H1 (cell line): ENCODE measurements around the gene LILRA1. TPM values are rescaled to one million over a fixed set of nuclear protein-coding genes. Genes with fewer than 3 reads are reported as not detected.

ENCODE experiments used
- CTCF ChIA-PET: fragments of 300-600 bp; sonication (Branson Sonifier 250); formaldehyde crosslinking; loops from one replicate; lab custom pipeline; 2021; ENCODE audit not compliant: partially characterized antibody; lab: Charles Lee
- POLR2A ChIA-PET: fragments of 300-600 bp; sonication (Branson Sonifier 250); formaldehyde crosslinking; loops from one replicate; lab custom pipeline; 2021; ENCODE audit warnings: inconsistent platforms; ENCODE audit not compliant: partially characterized antibody; lab: Charles Lee
- DNase-seq, 2 experiments: peaks; one replicate each; pipeline versions ENCODE4 v3.0.0 to v3.0.0-alpha.2; 2010 to 2022; ENCODE audit warnings: low spot score in 2 of 2, low read depth in 1 of 2, mixed read lengths in 1 of 2
- FAIRE-seq: peaks from 2 replicates; lab custom pipeline; 2011; peaks lifted over from hg19 to GRCh38; lab: Jason Lieb, UNC
- H2AFZ ChIP-seq: 2 replicates; pipeline ENCODE4 v1.8.1; 2012; ENCODE audit warnings: low read length, inconsistent platforms
- H2AK5ac ChIP-seq: 2 replicates; pipeline ENCODE4 v1.6.1; 2013; ENCODE audit warnings: low read depth, low read length
- H2BK120ac ChIP-seq: replicated peaks from 2 replicates; pipeline ENCODE3; 2013; ENCODE audit warnings: low read depth, low read length, inconsistent platforms
- H2BK12ac ChIP-seq: 2 replicates; pipeline ENCODE4 v1.6.1; 2013; ENCODE audit warnings: low read depth, low read length
- H2BK15ac ChIP-seq: 2 replicates; pipeline ENCODE4 v1.6.1; 2013; ENCODE audit warnings: low read length
- H2BK20ac ChIP-seq: 2 replicates; pipeline ENCODE4 v1.6.1; 2013; ENCODE audit warnings: low read length
- H2BK5ac ChIP-seq: 2 replicates; pipeline ENCODE4 v1.6.1; 2013; ENCODE audit warnings: low read depth, low read length
- H3K14ac ChIP-seq: 2 replicates; pipeline ENCODE4 v1.6.1; 2013; ENCODE audit warnings: inconsistent platforms; ENCODE audit not compliant: insufficient read length
- H3K18ac ChIP-seq: 2 replicates; pipeline ENCODE4 v1.6.1; 2013; ENCODE audit warnings: low read length; ENCODE audit errors: extremely low read depth
- H3K23ac ChIP-seq: 2 replicates; pipeline ENCODE4 v1.6.1; 2013; ENCODE audit warnings: inconsistent platforms; ENCODE audit not compliant: insufficient read length
- H3K23me2 ChIP-seq: 2 replicates; pipeline ENCODE4 v1.6.1; 2013; ENCODE audit warnings: low read depth, low read length
- H3K27ac ChIP-seq: 2 replicates; pipeline ENCODE4 v1.6.1; 2011; ENCODE audit warnings: low read depth, low read length, inconsistent platforms
- H3K27me3 ChIP-seq, 4 experiments: replicated peaks in 1 of 4; 1 replicate in 1 of 4; 2 replicates in 3 of 4; pipeline versions ENCODE4 v1.6.1 to v1.8.1; 2011 to 2013; ENCODE audit warnings: low read length in 3 of 4, mild to moderate bottlenecking in 3 of 4, inconsistent platforms in 2 of 4, mixed read lengths in 2 of 4, moderate library complexity in 1 of 4; ENCODE audit not compliant: control insufficient read depth in 3 of 4, insufficient read depth in 3 of 4; ENCODE audit errors: extremely low read depth in 1 of 4
- H3K36me3 ChIP-seq, 4 experiments: 2 replicates each; pipeline versions ENCODE4 v1.6.1 to v1.8.1; 2011 to 2013; ENCODE audit warnings: mild to moderate bottlenecking in 4 of 4, low read length in 3 of 4, moderate library complexity in 2 of 4, control low read depth in 1 of 4, inconsistent platforms in 1 of 4; ENCODE audit not compliant: insufficient read depth in 4 of 4, control insufficient read depth in 2 of 4
- H3K4ac ChIP-seq: replicated peaks from 2 replicates; pipeline ENCODE3; 2013; ENCODE audit warnings: low read length, low read depth, mixed read lengths, inconsistent platforms; ENCODE audit not compliant: insufficient read length
- H3K4me1 ChIP-seq, 4 experiments: replicated peaks in 1 of 4; 1 replicate in 1 of 4; 2 replicates in 3 of 4; pipeline versions ENCODE4 v1.6.1 to v1.8.1; 2011 to 2013; ENCODE audit warnings: low read length in 3 of 4, inconsistent platforms in 2 of 4, mixed read lengths in 1 of 4; ENCODE audit not compliant: insufficient read depth in 4 of 4, control insufficient read depth in 3 of 4
- H3K4me2 ChIP-seq, 2 experiments: 2 replicates each; pipeline versions ENCODE4 v1.6.1 to v1.8.1; 2011 to 2013; ENCODE audit warnings: low read depth in 2 of 2, low read length in 2 of 2, control low read depth in 1 of 2, inconsistent platforms in 1 of 2, mild to moderate bottlenecking in 1 of 2; ENCODE audit not compliant: insufficient read depth in 1 of 2
- H3K4me3 ChIP-seq, 4 experiments: fragments of 200-600, 300-600 bp in 1 of 4; sonication (generic), shearing (Covaris generic), sonication (Bioruptor Twin) in 1 of 4; 2 replicates each; pipeline versions ENCODE4 v1.5.1 to v1.8.1; 2011 to 2016; ENCODE audit warnings: low read length in 4 of 4, low read depth in 3 of 4, control low read depth in 2 of 4, inconsistent platforms in 2 of 4, mild to moderate bottlenecking in 2 of 4, mixed read lengths in 1 of 4, moderate library complexity in 1 of 4; ENCODE audit not compliant: insufficient read depth in 2 of 4; ENCODE audit errors: extremely low read depth in 1 of 4
- H3K56ac ChIP-seq: replicated peaks from 2 replicates; pipeline ENCODE3; 2013; ENCODE audit warnings: low read depth, mild to moderate bottlenecking, mixed read lengths, low read length, inconsistent platforms; ENCODE audit not compliant: insufficient read length
- H3K79me1 ChIP-seq: 2 replicates; pipeline ENCODE4 v1.6.1; 2013; ENCODE audit warnings: low read depth, low read length, control low read depth
- H3K79me2 ChIP-seq, 2 experiments: 2 replicates each; pipeline versions ENCODE4 v1.6.1 to v1.8.1; 2012 to 2013; ENCODE audit warnings: low read length in 2 of 2, mild to moderate bottlenecking in 2 of 2, inconsistent platforms in 1 of 2; ENCODE audit not compliant: insufficient read depth in 2 of 2, control insufficient read depth in 1 of 2
- H3K9ac ChIP-seq, 4 experiments: replicated peaks in 1 of 4; 1 replicate in 1 of 4; 2 replicates in 3 of 4; pipeline versions ENCODE4 v1.6.1 to v1.8.1; 2011 to 2013; ENCODE audit warnings: low read depth in 3 of 4, low read length in 3 of 4, control low read depth in 2 of 4, mild to moderate bottlenecking in 2 of 4, moderate library complexity in 2 of 4, inconsistent platforms in 1 of 4; ENCODE audit errors: extremely low read depth in 1 of 4
- H3K9me3 ChIP-seq, 2 experiments: 2 replicates each; pipeline versions ENCODE4 v1.6.1 to v1.8.1; 2012 to 2013; ENCODE audit warnings: mild to moderate bottlenecking in 2 of 2, moderate library complexity in 2 of 2, control low read depth in 1 of 2, inconsistent platforms in 1 of 2, low read depth in 1 of 2, low read length in 1 of 2, mixed read lengths in 1 of 2; ENCODE audit not compliant: insufficient read depth in 2 of 2
- H4K20me1 ChIP-seq, 2 experiments: replicated peaks in 1 of 2; 2 replicates each; pipeline versions ENCODE3 to v1.8.1; 2011 to 2013; ENCODE audit warnings: inconsistent platforms in 2 of 2, low read length in 2 of 2, mild to moderate bottlenecking in 1 of 2; ENCODE audit not compliant: insufficient read depth in 2 of 2, control insufficient read depth in 1 of 2
- H4K5ac ChIP-seq: 2 replicates; pipeline ENCODE4 v1.6.1; 2013; ENCODE audit warnings: low read length, low read depth, mixed read lengths, inconsistent platforms; ENCODE audit not compliant: insufficient read length
- H4K8ac ChIP-seq: 2 replicates; pipeline ENCODE4 v1.8.0; 2013; ENCODE audit warnings: mild to moderate bottlenecking, moderate library complexity, low read length, inconsistent platforms; ENCODE audit not compliant: insufficient read depth; ENCODE audit errors: extremely low read depth
- H4K91ac ChIP-seq: replicated peaks from 2 replicates; pipeline ENCODE3; 2013; ENCODE audit warnings: low read length, mixed read lengths, inconsistent platforms; ENCODE audit not compliant: insufficient read length
- ASH2L ChIP-seq: fragments of 200-600, 300-600 bp; sonication (generic); IDR thresholded peaks from one replicate; pipeline ENCODE4 v1.7.1; 2017; ENCODE audit warnings: low read length
- CHD1 ChIP-seq: IDR thresholded peaks from 2 replicates; pipeline ENCODE4 v1.6.1; 2012; ENCODE audit warnings: low read depth, low read length, improper control_type of control experiment
- FOSL1 ChIP-seq: IDR thresholded peaks from 2 replicates; pipeline ENCODE4 v1.6.1; 2011; ENCODE audit warnings: mild to moderate bottlenecking, low read depth, low read length, moderate library complexity; ENCODE audit not compliant: insufficient read depth
- HDAC2 ChIP-seq, 2 experiments: fragments of 300-600 bp in 1 of 2; sonication (generic) in 1 of 2; IDR thresholded peaks; 2 replicates each; pipeline ENCODE4 v1.6.1; 2011 to 2012; ENCODE audit warnings: low read depth in 2 of 2, low read length in 2 of 2, mild to moderate bottlenecking in 2 of 2, moderate library complexity in 2 of 2, borderline replicate concordance in 1 of 2, inconsistent platforms in 1 of 2
- HDAC6 ChIP-seq: IDR thresholded peaks from one replicate; pipeline ENCODE4 v1.7.1; 2012; ENCODE audit warnings: low read depth, mild to moderate bottlenecking, inconsistent platforms, low read length, moderate library complexity
- KDM1A ChIP-seq: fragments of 200-600, 300-600 bp; sonication (generic); IDR thresholded peaks from 2 replicates; pipeline ENCODE4 v1.7.1; 2016; ENCODE audit warnings: mild to moderate bottlenecking, low read length, borderline replicate concordance
- KDM5A ChIP-seq: fragments of 200-600 bp; IDR thresholded peaks from 2 replicates; pipeline ENCODE4 v1.7.1; 2012; ENCODE audit warnings: mild to moderate bottlenecking, low read length, inconsistent platforms, mixed read lengths
- MAX ChIP-seq: IDR thresholded peaks from 2 replicates; pipeline ENCODE4 v1.6.1; 2012; ENCODE audit warnings: inconsistent platforms
- NANOG ChIP-seq: IDR thresholded peaks from 2 replicates; pipeline ENCODE4 v1.6.1; 2011; ENCODE audit warnings: low read length, low read depth, mild to moderate bottlenecking, inconsistent platforms; ENCODE audit not compliant: insufficient read depth, poor library complexity, severe bottlenecking
- POLR2A ChIP-seq, 2 experiments: IDR thresholded peaks; 1 replicate in 1 of 2; 2 replicates in 1 of 2; pipeline ENCODE4 v1.6.1; 2011; ENCODE audit warnings: low read depth in 2 of 2, low read length in 2 of 2, mild to moderate bottlenecking in 2 of 2; ENCODE audit errors: control extremely low read depth in 1 of 2
- SIN3A ChIP-seq, 2 experiments: IDR thresholded peaks in 1 of 2; conservative IDR thresholded peaks in 1 of 2; 2 replicates each; pipeline ENCODE4 v1.6.1; 2011 to 2012; ENCODE audit warnings: low read length in 2 of 2, improper control_type of control experiment in 1 of 2, low read depth in 1 of 2, mild to moderate bottlenecking in 1 of 2
- USF2 ChIP-seq: IDR thresholded peaks from 2 replicates; pipeline ENCODE4 v1.6.1; 2011; ENCODE audit warnings: low read length, improper control_type of control experiment
- YY1 ChIP-seq: IDR thresholded peaks from 2 replicates; pipeline ENCODE4 v1.6.1; 2011; ENCODE audit warnings: low read depth, mild to moderate bottlenecking, low read length
- WGBS, 2 experiments: shearing (Covaris generic) in 1 of 2; methylation state at CpG; one replicate each; pipeline versions ENCODE4 v1.1.6 to v1.1.7; 2013 to 2015; ENCODE audit warnings: low lambda C conversion rate in 2 of 2, mixed read lengths in 2 of 2, inconsistent platforms in 1 of 2, low coverage in 1 of 2, missing lambda C conversion rate in 1 of 2; ENCODE audit not compliant: insufficient replicate concordance in 2 of 2, insufficient coverage in 1 of 2, insufficient read length in 1 of 2; ENCODE audit errors: extremely low coverage in 1 of 2, missing lambda C conversion rate in 1 of 2; 5-methylcytosine and 5-hydroxymethylcytosine counted together
- polyA plus RNA-seq, 7 experiments: library from polyadenylated mRNA; depleted of rRNA in 3 of 7; stranded (reverse) in 5 of 7; unstranded in 2 of 7; fragments of >200 nt in 5 of 7; fragments of 200-250 nt in 2 of 7; gene quantifications; 1 replicate in 5 of 7; 2 replicates in 1 of 7; 4 replicates in 1 of 7; pipeline versions ENCODE4 v1.2.1 to v1.2.3, GENCODE V29; 2011 to 2013; ENCODE audit warnings: missing spikeins in 2 of 7, mixed read lengths in 2 of 7
- total RNA-seq: library from RNA; stranded (reverse); fragmentation: NEBNext Ultra II Directional; extraction: Animal tissue kit (Norgen Biotek cat#: 25700); gene quantifications from 2 replicates; pipeline ENCODE4 v1.2.1, GENCODE V29; 2021

Gene LILRA1
- total and polyA plus RNA-seq, 2 of the 8 experiments (the other 6 are each of a cell fraction or from before 2014, with no cell fraction given) = not detected

GRCh38 chr19:54570316-54570715 lies 23.1 kb upstream of the LILRA1 start:
- Histone ChIP-seq H2BK120ac (no peak overlapping the region), H2BK5ac (no peak overlapping the region), H3K27me3 (no peaks in the 10 kb centered on the region), H4K91ac (no peak overlapping the region), H3K79me1 (no peaks in the 10 kb centered on the region), H3K4ac (no peak overlapping the region), H3K23me2 (no peaks in the 10 kb centered on the region), H4K20me1 (no peaks in the 10 kb centered on the region), H3K4me1 (no peaks in the 10 kb centered on the region), H2BK15ac (no peak overlapping the region), H3K9ac (no peak overlapping the region), H3K36me3 (no peaks in the 10 kb centered on the region), H2BK12ac (no peak overlapping the region), H3K14ac (no peak overlapping the region), H3K4me2 (no peak overlapping the region), H3K18ac (no peak overlapping the region), H3K9me3 (peaks cover 66 to 90% of the 10 kb centered on the region in 2 experiments), H3K56ac (no peak overlapping the region), H4K5ac (no peak overlapping the region), H3K79me2 (no peaks in the 10 kb centered on the region), H3K27ac (no peak overlapping the region), H4K8ac (no peak overlapping the region), H3K4me3 (no peak overlapping the region), H2BK20ac (no peak overlapping the region), H2AFZ (no peak overlapping the region), H3K23ac (no peak overlapping the region), H2AK5ac (no peak overlapping the region)
- DNase-seq = no peak
- CTCF ChIA-PET = no interaction called here
- POLR2A ChIA-PET = interaction anchor here (0.9 kb wide), 1 partner anchor 13 kb away, joined by 4 read pairs; no protein-coding TSS in a partner anchor
- no peak for FAIRE-seq
- WGBS, 2 experiments = 64% methylated on average over 3 of the region's 3 CpGs; no CpG with 5 or more reads in 1 of the 2 experiments
- TF ChIP-seq YY1 (no peak), SIN3A (conservative IDR thresholded peaks at IDR 0.05 in 1 of 2, IDR thresholded peaks at IDR 0.05 in 1 of 2; ENCODE audit: low read depth in 1 of 2, low read length in 2 of 2) (no peak), KDM1A (no peak), KDM5A (no peak), CHD1 (no peak), FOSL1 (no peak), NANOG (no peak), USF2 (no peak), MAX (no peak), HDAC6 (no peak), POLR2A (IDR thresholded peaks at IDR 0.05; ENCODE audit: control extremely low read depth in 1 of 2, low read depth in 2 of 2, low read length in 2 of 2) (no peak), HDAC2 (IDR thresholded peaks at IDR 0.05; ENCODE audit: borderline replicate concordance in 1 of 2, low read depth in 2 of 2, low read length in 2 of 2) (no peak), ASH2L (no peak)
